Spinal cord (tissue), 10 donors: ENCODE results near the gene NOM1. TPM values are rescaled to one million over a fixed set of nuclear protein-coding genes. Genes with fewer than 3 reads are reported as not detected.
A peak's percentile ranks its signal among the peaks of the same experiment; 100 is the strongest.

Source experiments
- DNase-seq, 6 donors: peaks; one replicate each; pipeline versions ENCODE4 v3.0.0 to v3.0.0-alpha.2; 2013 to 2015; ENCODE audit warnings: low spot score in 6 of 6, low read depth in 4 of 6
- H3K27ac ChIP-seq: one replicate; pipeline ENCODE4 v1.5.1; 2013; ENCODE audit warnings: low read depth, low read length, control low read depth
- H3K27me3 ChIP-seq: one replicate; pipeline ENCODE4 v1.6.1; 2013; ENCODE audit warnings: low read length; ENCODE audit not compliant: control insufficient read depth, insufficient read depth
- H3K36me3 ChIP-seq: one replicate; pipeline ENCODE4 v1.6.1; 2013; ENCODE audit warnings: low read length; ENCODE audit not compliant: control insufficient read depth, insufficient read depth
- H3K4me1 ChIP-seq: one replicate; pipeline ENCODE4 v1.6.1; 2013; ENCODE audit warnings: low read length; ENCODE audit not compliant: control insufficient read depth, insufficient read depth
- H3K4me3 ChIP-seq: one replicate; pipeline ENCODE4 v1.5.1; 2013; ENCODE audit warnings: low read depth, low read length, control low read depth
- H3K9me3 ChIP-seq: one replicate; pipeline ENCODE4 v1.6.1; 2013; ENCODE audit warnings: low read length; ENCODE audit not compliant: control insufficient read depth, insufficient read depth
- WGBS: methylation state at CpG from one replicate; pipeline ENCODE4 v1.1.5; 2013; ENCODE audit warnings: missing lambda C conversion rate; ENCODE audit not compliant: insufficient coverage; 5-methylcytosine and 5-hydroxymethylcytosine counted together
- polyA plus RNA-seq, 2 donors: library from polyadenylated mRNA; unstranded; fragments of 120-200 nt; gene quantifications; one replicate each; pipeline ENCODE4 v1.2.1, GENCODE V29; 2013; ENCODE audit not compliant: insufficient read length in 2 of 2
- total RNA-seq, 2 donors: library from RNA; depleted of rRNA in 1 of 2; stranded (reverse); fragments of 120-200 nt in 1 of 2; fragments of >200 nt in 1 of 2; gene quantifications; one replicate each; pipeline versions ENCODE4 v1.2.3 to v1.2.4, GENCODE V29; 2013 to 2014
- donor health status: healthy.

NOM1 gene
- total and polyA plus RNA-seq, 4 donors = 13.5 to 24.4 (median 20.1) TPM

DNA sequence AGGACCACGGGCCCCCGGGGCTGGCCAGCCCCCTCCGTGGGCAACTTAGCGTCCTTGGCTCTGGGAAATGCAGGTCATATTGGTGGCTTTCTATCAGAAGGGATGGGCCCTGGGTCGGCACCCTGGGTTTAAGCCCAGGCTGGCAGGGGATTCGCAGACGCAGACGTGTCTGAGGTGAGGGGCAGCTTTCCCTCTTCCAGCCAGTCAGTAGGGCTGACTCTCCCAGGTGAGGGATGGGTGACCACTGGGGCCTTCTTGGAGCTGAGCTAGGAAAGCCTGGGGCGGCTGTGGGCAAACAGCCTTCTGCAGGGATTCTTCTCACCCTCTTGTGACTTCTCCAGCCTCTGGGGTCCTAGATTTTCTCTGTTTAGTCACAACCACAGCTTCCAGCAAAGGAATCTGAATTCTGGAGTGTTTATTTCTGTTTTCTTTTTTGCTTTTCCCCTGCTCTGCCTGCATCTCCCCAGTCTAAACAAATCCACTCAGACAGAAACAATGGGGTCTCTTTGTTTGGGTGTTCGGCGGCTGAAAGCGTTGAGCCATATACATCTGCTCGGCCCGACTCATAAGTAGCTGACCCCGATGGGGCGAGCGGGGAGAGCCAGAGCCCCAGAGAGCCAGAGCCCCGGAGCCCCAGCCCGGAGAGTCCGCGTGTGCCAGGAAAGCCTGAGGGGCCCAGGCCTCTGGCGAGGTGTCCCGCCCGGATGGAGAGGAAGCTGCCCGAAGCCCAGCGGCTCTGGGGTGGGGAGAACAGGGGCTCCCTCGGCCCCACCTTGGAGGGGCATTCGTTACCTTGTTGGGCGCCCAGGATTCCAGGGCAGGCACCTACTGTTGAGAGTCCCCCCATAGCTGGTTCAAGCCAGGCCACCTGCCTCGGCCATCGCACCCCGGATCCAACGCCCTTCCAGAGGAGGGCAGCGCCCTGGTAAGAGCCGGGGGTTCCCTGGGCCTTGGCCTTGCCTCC, 59.0 kb downstream of the NOM1 start:
- DNase-seq = no peak
- H3K4me1 ChIP-seq = peaks cover 42% of the 10 kb centered on the region
- peaks cover 93% of the 10 kb centered on the region for H3K27me3 ChIP-seq
- H3K4me3 ChIP-seq = no peak overlapping the region
- H3K27ac ChIP-seq = no peak overlapping the region
- WGBS = 3% methylated on average over 34 of the region's 35 CpGs
- no peaks in the 10 kb centered on the region for H3K36me3 ChIP-seq
- H3K9me3 ChIP-seq = no peaks in the 10 kb centered on the region

DNA sequence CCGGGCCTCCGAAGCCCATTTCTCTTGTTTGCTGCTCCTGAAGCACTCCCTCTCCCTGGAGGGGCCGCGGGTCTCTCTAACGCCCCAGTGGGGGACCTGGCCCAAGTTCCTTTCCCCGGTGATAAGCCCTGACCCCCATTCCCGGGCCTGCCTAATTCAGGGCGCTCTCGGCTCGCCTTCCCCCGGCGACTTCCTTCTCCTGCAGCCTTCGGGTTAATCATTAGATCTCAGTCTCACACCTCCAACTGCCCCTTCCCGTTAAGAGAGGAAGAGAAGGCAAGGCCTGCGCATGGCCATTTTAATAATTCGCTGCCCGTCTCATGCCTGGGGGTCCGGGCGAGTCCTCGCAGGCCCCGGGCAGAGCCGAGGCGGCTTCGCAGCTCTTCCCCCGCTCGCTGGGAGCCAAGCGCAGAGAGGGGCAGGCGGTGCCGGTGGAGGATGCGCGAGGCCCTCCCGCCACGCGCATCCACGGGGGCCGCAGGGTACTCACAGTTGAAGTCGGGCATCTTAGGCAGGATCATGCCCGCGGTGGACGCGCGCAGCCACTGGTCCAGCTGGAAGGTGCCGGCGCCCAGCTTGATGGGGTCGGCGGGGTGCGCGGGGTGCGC, 59.8 kb downstream of the NOM1 start:
- peak in 1 of 6 donors; percentile 20 for DNase-seq
- 1% methylated on average over 48 of the region's 49 CpGs for WGBS
- H3K9me3 ChIP-seq = no peaks in the 10 kb centered on the region
- H3K27ac ChIP-seq = no peak overlapping the region
- H3K36me3 ChIP-seq = no peaks in the 10 kb centered on the region
- peaks cover 93% of the 10 kb centered on the region for H3K27me3 ChIP-seq
- no peak overlapping the region for H3K4me3 ChIP-seq
- H3K4me1 ChIP-seq = peaks cover 34% of the 10 kb centered on the region

DNA sequence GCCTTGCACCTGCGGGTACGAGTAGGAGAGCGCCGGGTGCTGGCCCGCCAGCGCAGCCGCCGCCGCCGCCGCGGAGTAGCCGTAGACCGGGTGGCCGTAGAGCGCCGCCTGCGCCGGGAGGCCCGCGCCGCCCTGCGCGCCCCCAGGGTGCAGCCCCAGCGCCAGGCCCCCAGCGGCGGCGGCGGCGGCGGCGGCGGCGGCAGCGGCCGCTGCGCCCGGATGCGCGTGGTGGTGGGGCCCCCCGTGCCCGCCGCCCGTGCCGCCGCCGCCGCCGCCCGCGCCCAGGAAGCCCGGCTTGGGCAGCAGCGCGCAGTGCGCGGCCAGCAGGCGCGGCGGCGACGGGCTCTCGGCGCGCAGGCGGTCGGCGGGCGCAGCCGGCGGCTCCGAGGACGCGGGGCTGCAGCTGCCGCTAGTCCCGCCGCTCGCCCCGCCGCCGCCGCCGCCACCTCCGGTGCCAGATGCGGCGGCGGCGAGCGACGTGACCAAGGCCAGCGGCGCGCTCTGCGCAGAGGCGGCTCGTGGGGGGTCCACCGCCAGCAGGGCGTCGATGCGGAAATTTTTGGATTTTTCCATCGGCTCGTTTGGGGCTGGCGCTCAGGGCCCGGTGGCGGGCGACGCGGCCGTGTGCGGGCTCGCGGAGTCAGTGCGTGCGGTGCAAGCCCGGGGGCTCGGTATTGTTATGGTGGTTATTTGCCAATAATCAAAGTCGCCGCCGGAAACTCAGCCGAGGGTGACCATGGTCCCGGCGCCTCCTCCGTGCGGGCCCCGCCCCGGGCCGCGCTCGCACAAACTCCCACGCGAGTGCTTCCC, 60.5 kb downstream of the NOM1 start:
- Histone ChIP-seq H3K27me3 (peaks cover 93% of the 10 kb centered on the region), H3K4me1 (peaks cover 31% of the 10 kb centered on the region), H3K27ac (no peak overlapping the region), H3K9me3 (no peaks in the 10 kb centered on the region), H3K4me3 (no peak overlapping the region), H3K36me3 (no peaks in the 10 kb centered on the region)
- WGBS = under 1% methylated on average over 130 of the region's 130 CpGs
- no peak for DNase-seq

DNA sequence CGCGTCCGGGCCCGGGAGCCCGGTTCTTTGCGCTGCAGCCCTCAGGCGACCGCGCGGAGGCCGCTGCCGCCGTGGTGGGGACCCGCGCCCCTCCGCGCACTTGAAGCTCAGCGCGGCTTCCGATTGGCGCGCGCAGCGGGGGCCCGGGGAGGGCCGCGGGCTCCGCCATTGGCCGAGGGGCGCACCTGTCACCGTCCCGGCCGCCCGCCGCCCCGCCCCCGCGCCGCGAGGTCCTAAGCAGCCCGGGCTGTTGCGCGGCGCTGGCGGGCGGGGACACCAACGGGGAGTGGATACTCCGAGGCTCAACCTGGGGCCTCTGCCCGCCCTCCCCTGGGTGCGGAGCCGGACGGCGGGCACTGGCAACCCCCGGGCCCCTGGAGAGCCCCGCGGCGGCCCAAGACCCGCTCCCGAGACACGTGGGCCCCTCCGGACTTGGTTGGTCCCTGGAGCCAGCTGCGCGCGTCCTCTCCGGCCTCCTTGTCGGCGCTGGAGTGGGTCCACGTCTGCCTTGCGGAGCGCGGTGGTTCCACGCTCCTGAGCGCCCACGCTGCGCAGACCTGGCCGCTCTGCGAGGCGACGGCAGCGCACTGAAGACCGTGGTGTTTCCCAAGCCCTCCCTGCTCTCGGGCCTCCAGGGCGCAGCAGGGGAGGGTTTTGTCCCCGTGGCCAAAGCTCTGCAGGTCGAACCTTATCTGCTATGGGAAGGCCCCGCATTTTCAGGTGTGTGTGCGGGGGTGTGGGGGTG, 61.2 kb downstream of the NOM1 start, which contains the start of gene MNX1:
TSS of gene MNX1 (minus strand) at position 76 of the 745 bp plus-strand sequence. CDS start 313 bp downstream, outside the sequence.
- under 1% methylated on average over 87 of the region's 87 CpGs for WGBS
- peaks cover 29% of the 10 kb centered on the region for H3K4me1 ChIP-seq

DNA sequence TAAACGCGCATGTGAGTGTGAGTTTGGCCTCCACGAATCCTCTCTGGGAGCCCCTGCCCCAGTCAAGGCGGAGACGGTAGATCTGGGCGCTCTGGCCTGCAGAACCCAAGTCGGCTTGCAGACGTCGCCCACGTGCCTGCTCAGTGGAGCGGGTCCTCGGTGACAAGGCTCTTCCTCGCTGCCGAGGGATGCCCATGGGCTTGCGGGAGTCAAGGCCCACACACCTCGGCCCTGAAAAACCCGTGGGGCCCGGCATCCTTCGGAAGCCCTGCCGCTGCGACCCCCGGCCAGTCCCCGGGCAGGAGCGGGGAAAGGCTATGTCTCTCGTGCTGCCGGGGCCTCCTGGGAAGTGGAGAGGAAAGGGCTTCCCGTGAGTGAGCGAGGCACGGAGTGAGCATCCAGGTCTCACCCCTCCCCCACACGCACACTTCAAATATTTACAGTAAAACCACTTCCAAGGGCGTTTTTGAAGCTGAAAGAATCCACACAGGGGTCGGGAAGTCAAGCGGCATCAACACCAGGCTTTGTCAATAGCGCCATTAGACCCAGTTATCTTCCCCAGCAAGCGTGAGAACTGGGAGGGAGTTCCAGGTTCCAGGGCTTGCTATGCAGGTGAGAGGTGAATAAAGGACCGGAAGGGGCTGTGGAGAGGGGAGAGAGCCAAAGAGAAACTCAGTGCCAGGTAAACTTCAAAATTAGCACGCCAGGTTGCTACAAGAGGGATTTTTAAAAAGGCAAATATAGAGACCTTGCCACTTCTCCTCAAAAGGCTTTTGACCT, 62.0 kb downstream of the NOM1 start:
- H3K9me3 ChIP-seq = no peaks in the 10 kb centered on the region
- peaks cover 26% of the 10 kb centered on the region for H3K4me1 ChIP-seq
- no peak overlapping the region for H3K27ac ChIP-seq
- H3K36me3 ChIP-seq = no peaks in the 10 kb centered on the region
- WGBS = 1% methylated on average over 23 of the region's 37 CpGs
- no peak overlapping the region for H3K4me3 ChIP-seq
- peaks cover 94% of the 10 kb centered on the region for H3K27me3 ChIP-seq
- peak in 1 of 6 donors; percentile 6 for DNase-seq

More for the DNA sequence above, 61.2 kb downstream of the NOM1 start, which contains the start of gene MNX1:
- Histone ChIP-seq H3K36me3 (no peaks in the 10 kb centered on the region), H3K27me3 (peaks cover 94% of the 10 kb centered on the region), H3K27ac (no peak within 1 kb of the TSS), H3K9me3 (no peaks in the 10 kb centered on the region), H3K4me3 (no peak within 1 kb of the TSS)
- DNase-seq = peak in 2 of 6 donors; percentile 87 to 88

DNA sequence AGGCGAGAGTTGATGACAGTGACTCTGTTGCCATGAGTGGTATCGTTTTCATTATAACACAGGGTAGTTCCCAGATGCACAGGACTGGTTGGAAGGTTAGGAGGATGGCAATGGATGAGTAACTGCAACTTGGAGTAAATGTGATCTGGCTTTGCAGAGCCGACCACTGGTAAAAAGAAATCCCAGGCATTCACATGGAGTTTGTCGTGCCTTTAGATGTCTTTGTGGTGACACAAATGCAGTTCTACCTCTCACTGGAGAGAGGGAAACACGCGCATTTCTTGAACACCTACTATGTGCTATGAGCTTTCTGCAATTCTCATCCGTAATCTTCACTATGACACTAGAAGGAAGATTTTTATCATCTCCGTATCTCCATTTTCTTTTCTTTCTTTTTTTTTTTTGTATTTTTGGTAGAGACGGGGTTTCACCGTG, 62.6 kb downstream of the NOM1 start:
- 3% methylated on average over 4 of the region's 10 CpGs for WGBS
- H3K27me3 ChIP-seq = peaks cover 94% of the 10 kb centered on the region

DNA sequence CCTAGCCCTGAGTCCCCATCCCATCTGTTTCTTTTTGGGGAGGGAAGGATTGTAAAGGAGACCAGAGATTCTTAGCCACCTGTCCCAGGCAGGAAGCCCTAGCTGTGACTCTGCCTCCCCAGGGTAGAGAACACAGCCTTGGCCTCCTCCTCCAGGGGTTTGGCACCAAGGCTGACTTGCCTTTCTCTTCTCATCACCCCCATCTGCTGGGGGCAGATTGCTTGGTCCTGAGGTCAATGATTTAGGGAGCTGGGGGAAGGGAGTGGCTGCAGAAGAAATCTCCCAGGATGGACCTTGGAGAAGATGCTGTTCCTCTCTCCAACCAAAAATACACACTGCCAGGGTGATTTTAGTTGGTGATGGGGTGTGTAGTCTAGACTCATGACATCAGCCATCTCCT, 63.6 kb downstream of the NOM1 start:
- Histone ChIP-seq H3K4me3 (no peak overlapping the region), H3K27ac (no peak overlapping the region), H3K9me3 (no peaks in the 10 kb centered on the region), H3K36me3 (no peaks in the 10 kb centered on the region), H3K27me3 (peaks cover 94% of the 10 kb centered on the region), H3K4me1 (peaks cover 24% of the 10 kb centered on the region)
- DNase-seq = no peak

More for the DNA sequence above, 62.6 kb downstream of the NOM1 start:
- Histone ChIP-seq H3K27ac (no peak overlapping the region), H3K4me3 (no peak overlapping the region), H3K9me3 (no peaks in the 10 kb centered on the region), H3K4me1 (peaks cover 26% of the 10 kb centered on the region), H3K36me3 (no peaks in the 10 kb centered on the region)
- peak in 1 of 6 donors; percentile 11 for DNase-seq

DNA sequence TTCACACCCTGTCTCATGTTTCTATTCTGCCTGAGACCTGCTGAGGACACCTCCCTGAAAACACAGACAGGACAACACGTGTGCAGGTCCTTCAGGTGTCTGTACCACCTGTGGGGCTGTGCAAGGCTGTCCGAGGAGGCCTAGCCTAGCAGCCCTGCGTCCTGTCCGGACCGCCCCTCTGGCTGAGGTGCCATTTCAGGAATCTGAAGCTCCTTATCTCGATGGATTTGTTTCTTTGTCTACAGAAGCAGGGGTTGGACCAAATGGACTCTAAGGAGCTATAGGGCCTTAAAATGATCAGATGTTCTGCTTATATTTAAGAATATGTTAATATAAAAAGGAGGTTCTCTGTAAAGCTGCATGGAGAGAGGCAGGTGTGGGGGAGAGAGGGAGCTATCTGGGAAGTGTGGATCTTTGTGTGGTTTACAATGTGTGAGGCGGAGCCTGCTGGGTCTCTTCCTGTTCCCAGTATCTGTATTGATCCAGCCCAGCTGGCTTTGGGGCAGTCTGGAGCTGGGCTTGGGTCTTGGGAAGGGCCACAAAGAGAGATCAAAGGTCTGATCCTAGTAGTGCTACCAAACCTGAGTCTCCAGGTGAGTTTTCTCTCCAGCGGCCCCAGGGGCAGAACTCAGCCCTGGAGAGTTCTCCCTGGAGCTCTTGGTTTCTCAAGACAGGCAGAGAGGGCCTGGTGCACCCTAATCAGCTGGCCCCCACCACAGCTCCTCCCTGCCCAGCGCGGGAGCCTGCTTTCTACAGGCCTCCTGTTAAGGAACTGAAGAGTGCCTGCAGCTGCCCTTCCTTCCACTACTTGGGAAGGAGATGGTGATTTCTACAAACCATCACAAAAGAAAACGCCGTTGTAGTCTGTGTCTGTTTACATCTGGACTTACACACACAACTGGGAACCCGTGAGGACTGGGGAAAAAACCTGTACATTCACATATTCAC, 64.4 kb downstream of the NOM1 start:
- Histone ChIP-seq H3K27me3 (peaks cover 94% of the 10 kb centered on the region), H3K9me3 (no peaks in the 10 kb centered on the region), H3K36me3 (no peaks in the 10 kb centered on the region), H3K4me1 (peaks cover 20% of the 10 kb centered on the region), H3K4me3 (no peak overlapping the region), H3K27ac (no peak overlapping the region)
- DNase-seq = no peak
- WGBS = 22% methylated on average over 8 of the region's 13 CpGs
